Kidney tubule cell (primary cell): ENCODE results near the gene MYORG.

Experiments used
- DNase-seq: peaks from one replicate; pipeline ENCODE4 v3.0.0-alpha.2; 2018; ENCODE audit warnings: low spot score

The MYORG gene

GRCh38 chr9:34384368-34385165, 7.9 kb upstream of the MYORG start:
- DNase-seq, result no peak

- no peak for DNase-seq
These were observed 7.2 kb upstream of the MYORG start for GRCh38 chr9:34383904-34384303.

GRCh38 chr9:34382879-34383278, 6.2 kb upstream of the MYORG start:
- no peak for DNase-seq

- DNase-seq, result no peak
These were observed 5.4 kb upstream of the MYORG start for GRCh38 chr9:34382054-34382453.

- DNase-seq, result no peak
These were observed 4.6 kb upstream of the MYORG start for GRCh38 chr9:34381323-34381722.

GRCh38 chr9:34380511-34381315, 4.0 kb upstream of the MYORG start:
- DNase-seq, result peak; percentile 69

GRCh38 chr9:34380034-34380510, 3.4 kb upstream of the MYORG start:
- no peak for DNase-seq

- DNase-seq, result peak; percentile 83
These were observed 2.8 kb upstream of the MYORG start for GRCh38 chr9:34379334-34380033.

GRCh38 chr9:34378376-34379060, 1.8 kb upstream of the MYORG start:
- DNase-seq, result no peak

- DNase-seq, result no peak
These were observed 677 bp upstream of the MYORG start for GRCh38 chr9:34377404-34377746.

- DNase-seq, result peak; percentile 74
These were observed 650 bp downstream of the MYORG start for GRCh38 chr9:34375901-34376595.

GRCh38 chr9:34374905-34375552, 1.7 kb downstream of the MYORG start:
- peak; percentile 15 for DNase-seq

GRCh38 chr9:34374339-34374738, 2.4 kb downstream of the MYORG start:
- no peak for DNase-seq

GRCh38 chr9:34373749-34374148, 2.9 kb downstream of the MYORG start:
- DNase-seq, result no peak

- no peak for DNase-seq
These were observed 4.2 kb downstream of the MYORG start for GRCh38 chr9:34372467-34373011.

- no peak for DNase-seq
These were observed 4.7 kb downstream of the MYORG start for GRCh38 chr9:34371886-34372466.

GRCh38 chr9:34370970-34371880, 5.5 kb downstream of the MYORG start:
- DNase-seq, result no peak

- no peak for DNase-seq
These were observed 6.2 kb downstream of the MYORG start for GRCh38 chr9:34370335-34370969.

- DNase-seq, result no peak
These were observed 7.1 kb downstream of the MYORG start for GRCh38 chr9:34369636-34370035.
